Measurements from ENCODE around the gene ORC3.
A peak's percentile ranks its signal among the peaks of the same experiment; 100 is the strongest.

Gene ORC3

GRCh38 chr6:87589693-87590416 lies at the start of gene ORC3, which contains the start of gene RARS2:
TSS of gene ORC3 (plus strand) at chr6:87590135. CDS start at chr6:87590169, 34 bp downstream.
TSS of gene RARS2 (minus strand) at chr6:87589987. CDS start at chr6:87589957, 30 bp downstream.
- peak within 1 kb of the TSS; percentile 52 for H3K27ac ChIP-seq (ENCODE audit: low read length)
- H3K9ac ChIP-seq (ENCODE audit: low read length) = peak within 1 kb of the TSS; percentile 95
- H3K4me3 ChIP-seq (ENCODE audit: low read length) = peak within 1 kb of the TSS; percentile 95
- H3K27me3 ChIP-seq (ENCODE audit: control insufficient read depth, insufficient read depth, low read length) = no peaks in the 10 kb centered on the region
- peaks cover 5% of the 10 kb centered on the region for H3K4me1 ChIP-seq (ENCODE audit: control insufficient read depth, low read depth, low read length)
- H3K9me3 ChIP-seq (ENCODE audit: control insufficient read depth, low read depth, low read length) = no peaks in the 10 kb centered on the region
- H3K36me3 ChIP-seq (ENCODE audit: control insufficient read depth, low read depth, low read length) = peaks cover 14% of the 10 kb centered on the region

DNA sequence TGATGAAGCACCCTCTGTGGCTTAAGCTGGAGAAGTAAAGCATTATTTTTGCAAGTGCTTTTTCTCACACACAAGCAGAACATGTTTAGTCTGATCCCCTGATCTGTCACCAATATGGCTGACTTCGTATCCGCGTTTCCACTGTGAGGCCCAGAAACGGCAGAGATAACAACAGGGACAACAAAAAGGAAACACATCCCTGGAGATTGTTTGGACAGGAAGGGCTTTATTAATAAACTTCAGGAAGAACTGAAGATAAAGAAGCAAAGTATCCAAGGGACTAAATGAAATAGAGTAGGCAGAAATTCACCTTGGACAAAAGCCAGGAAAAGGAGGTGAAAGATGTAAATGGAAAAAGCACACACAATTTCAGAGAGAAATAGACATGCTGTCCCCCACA lies 49.4 kb upstream of the ORC3 start:
- H3K4me3 ChIP-seq (ENCODE audit: low read length) = no peak overlapping the region
- no peak overlapping the region for H3K9ac ChIP-seq (ENCODE audit: low read length)
- no peaks in the 10 kb centered on the region for H3K4me1 ChIP-seq (ENCODE audit: control insufficient read depth, low read depth, low read length)
- H3K27me3 ChIP-seq (ENCODE audit: control insufficient read depth, insufficient read depth, low read length) = no peaks in the 10 kb centered on the region
- H3K36me3 ChIP-seq (ENCODE audit: control insufficient read depth, low read depth, low read length) = peaks cover 40% of the 10 kb centered on the region
- no peak overlapping the region for H3K27ac ChIP-seq (ENCODE audit: low read length)
- H3K9me3 ChIP-seq (ENCODE audit: control insufficient read depth, low read depth, low read length) = peaks cover 4% of the 10 kb centered on the region

GRCh38 chr6:87541041-87541440 lies 48.9 kb upstream of the ORC3 start:
- Histone ChIP-seq H3K9ac (ENCODE audit: low read length) (no peak overlapping the region), H3K27ac (ENCODE audit: low read length) (no peak overlapping the region), H3K27me3 (ENCODE audit: control insufficient read depth, insufficient read depth, low read length) (no peaks in the 10 kb centered on the region), H3K36me3 (ENCODE audit: control insufficient read depth, low read depth, low read length) (peaks cover 41% of the 10 kb centered on the region), H3K9me3 (ENCODE audit: control insufficient read depth, low read depth, low read length) (peaks cover 4% of the 10 kb centered on the region), H3K4me1 (ENCODE audit: control insufficient read depth, low read depth, low read length) (no peaks in the 10 kb centered on the region), H3K4me3 (ENCODE audit: low read length) (no peak overlapping the region)

GRCh38 chr6:87541744-87542143 lies 48.2 kb upstream of the ORC3 start:
- Histone ChIP-seq H3K9me3 (ENCODE audit: control insufficient read depth, low read depth, low read length) (peaks cover 4% of the 10 kb centered on the region), H3K4me3 (ENCODE audit: low read length) (no peak overlapping the region), H3K27me3 (ENCODE audit: control insufficient read depth, insufficient read depth, low read length) (no peaks in the 10 kb centered on the region), H3K9ac (ENCODE audit: low read length) (no peak overlapping the region), H3K4me1 (ENCODE audit: control insufficient read depth, low read depth, low read length) (no peaks in the 10 kb centered on the region), H3K36me3 (ENCODE audit: control insufficient read depth, low read depth, low read length) (peaks cover 41% of the 10 kb centered on the region), H3K27ac (ENCODE audit: low read length) (no peak overlapping the region)

GRCh38 chr6:87543696-87544473 lies 46.0 kb upstream of the ORC3 start:
- H3K36me3 ChIP-seq (ENCODE audit: control insufficient read depth, low read depth, low read length) = peaks cover 47% of the 10 kb centered on the region

GRCh38 chr6:87544474-87544735 lies 45.5 kb upstream of the ORC3 start:
- Histone ChIP-seq H3K4me3 (ENCODE audit: low read length) (no peak overlapping the region), H3K9me3 (ENCODE audit: control insufficient read depth, low read depth, low read length) (peaks cover 4% of the 10 kb centered on the region), H3K4me1 (ENCODE audit: control insufficient read depth, low read depth, low read length) (no peaks in the 10 kb centered on the region), H3K36me3 (ENCODE audit: control insufficient read depth, low read depth, low read length) (peaks cover 43% of the 10 kb centered on the region), H3K27ac (ENCODE audit: low read length) (no peak overlapping the region), H3K27me3 (ENCODE audit: control insufficient read depth, insufficient read depth, low read length) (no peaks in the 10 kb centered on the region), H3K9ac (ENCODE audit: low read length) (no peak overlapping the region)

More at GRCh38 chr6:87543696-87544473, 46.0 kb upstream of the ORC3 start:
- Histone ChIP-seq H3K27me3 (ENCODE audit: control insufficient read depth, insufficient read depth, low read length) (no peaks in the 10 kb centered on the region), H3K27ac (ENCODE audit: low read length) (no peak overlapping the region), H3K9me3 (ENCODE audit: control insufficient read depth, low read depth, low read length) (peaks cover 4% of the 10 kb centered on the region), H3K4me3 (ENCODE audit: low read length) (no peak overlapping the region), H3K9ac (ENCODE audit: low read length) (no peak overlapping the region), H3K4me1 (ENCODE audit: control insufficient read depth, low read depth, low read length) (no peaks in the 10 kb centered on the region)

GRCh38 chr6:87551799-87552198 lies 38.1 kb upstream of the ORC3 start:
- no peak overlapping the region for H3K9ac ChIP-seq (ENCODE audit: low read length)
- no peaks in the 10 kb centered on the region for H3K9me3 ChIP-seq (ENCODE audit: control insufficient read depth, low read depth, low read length)
- H3K36me3 ChIP-seq (ENCODE audit: control insufficient read depth, low read depth, low read length) = peaks cover 35% of the 10 kb centered on the region
- H3K27ac ChIP-seq (ENCODE audit: low read length) = no peak overlapping the region
- no peaks in the 10 kb centered on the region for H3K4me1 ChIP-seq (ENCODE audit: control insufficient read depth, low read depth, low read length)
- no peak overlapping the region for H3K4me3 ChIP-seq (ENCODE audit: low read length)
- no peaks in the 10 kb centered on the region for H3K27me3 ChIP-seq (ENCODE audit: control insufficient read depth, insufficient read depth, low read length)

GRCh38 chr6:87553159-87553765 lies 36.7 kb upstream of the ORC3 start:
- no peaks in the 10 kb centered on the region for H3K9me3 ChIP-seq (ENCODE audit: control insufficient read depth, low read depth, low read length)
- H3K27me3 ChIP-seq (ENCODE audit: control insufficient read depth, insufficient read depth, low read length) = no peaks in the 10 kb centered on the region
- peaks cover 33% of the 10 kb centered on the region for H3K36me3 ChIP-seq (ENCODE audit: control insufficient read depth, low read depth, low read length)
- H3K9ac ChIP-seq (ENCODE audit: low read length) = no peak overlapping the region
- H3K4me1 ChIP-seq (ENCODE audit: control insufficient read depth, low read depth, low read length) = no peaks in the 10 kb centered on the region
- no peak overlapping the region for H3K27ac ChIP-seq (ENCODE audit: low read length)
- H3K4me3 ChIP-seq (ENCODE audit: low read length) = no peak overlapping the region

- no peak overlapping the region for H3K9ac ChIP-seq (ENCODE audit: low read length)
- no peak overlapping the region for H3K27ac ChIP-seq (ENCODE audit: low read length)
- H3K27me3 ChIP-seq (ENCODE audit: control insufficient read depth, insufficient read depth, low read length) = no peaks in the 10 kb centered on the region
- no peaks in the 10 kb centered on the region for H3K9me3 ChIP-seq (ENCODE audit: control insufficient read depth, low read depth, low read length)
- no peaks in the 10 kb centered on the region for H3K4me1 ChIP-seq (ENCODE audit: control insufficient read depth, low read depth, low read length)
- no peak overlapping the region for H3K4me3 ChIP-seq (ENCODE audit: low read length)
- peaks cover 35% of the 10 kb centered on the region for H3K36me3 ChIP-seq (ENCODE audit: control insufficient read depth, low read depth, low read length)
Observed at GRCh38 chr6:87555506-87555905, 34.4 kb upstream of the ORC3 start.

DNA sequence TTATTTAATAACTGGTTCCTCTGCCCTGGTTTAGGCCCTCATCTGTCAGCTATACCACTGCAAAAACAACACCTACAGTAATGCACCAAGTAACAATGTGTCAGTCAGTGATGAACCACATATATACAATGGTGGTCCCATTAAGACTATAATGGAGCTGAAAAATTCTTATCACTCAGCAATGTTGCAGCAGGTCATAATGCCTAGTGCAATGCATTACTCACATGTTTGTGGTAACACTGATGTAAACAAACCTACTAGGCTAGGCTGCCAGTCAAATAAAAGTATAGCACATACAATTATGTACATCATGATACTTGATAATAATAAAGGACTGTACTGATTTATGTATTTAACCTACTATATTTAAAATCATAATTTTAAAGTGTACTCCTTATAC lies 31.5 kb upstream of the ORC3 start:
- Histone ChIP-seq H3K4me1 (ENCODE audit: control insufficient read depth, low read depth, low read length) (no peaks in the 10 kb centered on the region), H3K36me3 (ENCODE audit: control insufficient read depth, low read depth, low read length) (peaks cover 44% of the 10 kb centered on the region), H3K4me3 (ENCODE audit: low read length) (no peak overlapping the region), H3K9me3 (ENCODE audit: control insufficient read depth, low read depth, low read length) (no peaks in the 10 kb centered on the region), H3K9ac (ENCODE audit: low read length) (no peak overlapping the region), H3K27ac (ENCODE audit: low read length) (no peak overlapping the region), H3K27me3 (ENCODE audit: control insufficient read depth, insufficient read depth, low read length) (no peaks in the 10 kb centered on the region)

- H3K27ac ChIP-seq (ENCODE audit: low read length) = no peak overlapping the region
- no peaks in the 10 kb centered on the region for H3K4me1 ChIP-seq (ENCODE audit: control insufficient read depth, low read depth, low read length)
- peaks cover 37% of the 10 kb centered on the region for H3K36me3 ChIP-seq (ENCODE audit: control insufficient read depth, low read depth, low read length)
- no peaks in the 10 kb centered on the region for H3K9me3 ChIP-seq (ENCODE audit: control insufficient read depth, low read depth, low read length)
- H3K9ac ChIP-seq (ENCODE audit: low read length) = no peak overlapping the region
- no peak overlapping the region for H3K4me3 ChIP-seq (ENCODE audit: low read length)
- H3K27me3 ChIP-seq (ENCODE audit: control insufficient read depth, insufficient read depth, low read length) = no peaks in the 10 kb centered on the region
Observed at GRCh38 chr6:87561017-87561416, 28.9 kb upstream of the ORC3 start.
